Measurements from ENCODE around the gene FRMD4A.

The FRMD4A gene

DNA sequence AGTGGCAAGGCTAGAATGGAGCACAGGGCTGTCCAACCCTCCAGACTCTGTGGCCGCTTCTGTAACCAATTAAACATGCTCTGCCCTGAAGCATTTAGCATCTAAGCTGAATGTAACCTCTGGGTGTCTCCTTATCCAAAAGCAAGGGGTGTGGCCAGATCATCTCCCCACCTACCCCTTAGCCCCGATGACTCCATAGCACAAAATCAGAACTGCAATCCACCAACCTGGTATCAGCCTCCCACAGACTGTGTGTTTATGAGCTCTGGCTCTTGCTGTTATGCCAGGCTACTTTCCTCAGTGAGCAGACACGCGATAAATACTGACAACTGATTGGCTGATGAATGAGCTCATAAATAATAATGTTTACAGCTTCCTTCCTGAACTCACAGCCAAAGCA lies 3.2 kb downstream of the FRMD4A start:
- H3K9me3 Mint-ChIP-seq, result no peaks in the 10 kb centered on the region
- H3K36me3 Mint-ChIP-seq (ENCODE audit: low read depth), result no peaks in the 10 kb centered on the region
- no peaks in the 10 kb centered on the region for H3K4me1 Mint-ChIP-seq (ENCODE audit: low read depth)
- H3K27ac Mint-ChIP-seq, result no peak overlapping the region
- peaks cover 44% of the 10 kb centered on the region for H3K27me3 Mint-ChIP-seq (ENCODE audit: low read depth)
- no peak overlapping the region for H3K4me3 Mint-ChIP-seq

DNA sequence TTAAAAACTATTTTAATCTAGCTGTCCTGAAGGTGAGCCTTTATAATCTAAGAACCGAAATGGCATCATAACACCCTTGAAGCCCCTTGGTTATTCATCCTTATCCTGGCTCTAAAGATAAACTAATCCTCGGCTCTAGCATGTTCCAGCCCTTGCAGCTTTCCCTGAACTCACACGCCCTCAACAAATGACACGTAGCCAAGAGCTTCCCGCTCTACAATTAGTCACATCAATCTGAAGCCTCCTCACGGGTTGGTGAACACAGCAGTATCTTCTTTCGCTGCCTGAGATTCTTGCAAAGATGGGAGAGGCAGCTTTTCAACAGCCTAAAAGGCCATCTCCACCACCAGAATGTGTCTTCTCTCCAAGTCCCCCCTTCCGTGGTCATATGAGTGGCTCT lies 4.1 kb downstream of the FRMD4A start:
- H3K27ac Mint-ChIP-seq, result no peak overlapping the region
- peaks cover 39% of the 10 kb centered on the region for H3K27me3 Mint-ChIP-seq (ENCODE audit: low read depth)
- no peaks in the 10 kb centered on the region for H3K36me3 Mint-ChIP-seq (ENCODE audit: low read depth)
- no peak overlapping the region for H3K4me3 Mint-ChIP-seq
- no peaks in the 10 kb centered on the region for H3K9me3 Mint-ChIP-seq
- no peaks in the 10 kb centered on the region for H3K4me1 Mint-ChIP-seq (ENCODE audit: low read depth)

DNA sequence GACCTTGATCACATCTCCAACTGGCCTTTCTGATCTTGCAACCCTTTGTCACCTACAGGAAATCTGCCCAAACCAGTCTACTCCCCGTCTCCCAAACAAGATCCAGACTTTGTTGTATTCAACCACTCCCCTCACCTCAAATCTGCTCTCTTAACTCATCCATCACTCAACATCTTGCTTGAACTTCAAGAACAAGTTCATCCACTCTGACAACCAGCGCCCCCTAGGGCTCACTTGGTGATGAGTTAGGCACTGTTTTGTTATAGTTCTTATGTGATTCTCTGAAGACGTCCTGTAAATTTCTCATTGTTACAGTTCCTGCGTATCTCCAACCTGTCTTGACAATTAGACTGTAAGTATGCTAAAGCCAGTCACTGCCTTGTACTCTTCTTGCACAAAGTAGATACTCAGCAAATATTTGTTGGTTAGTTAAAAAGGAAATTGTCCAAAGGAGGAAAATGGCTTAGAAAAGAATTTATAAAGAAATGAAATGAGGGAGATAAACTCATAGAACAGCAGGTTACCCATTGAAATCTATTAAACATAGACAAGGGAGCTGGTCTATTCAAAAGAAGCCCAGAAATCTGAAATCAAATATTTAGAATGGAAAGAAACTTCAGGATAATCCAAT lies 5.3 kb downstream of the FRMD4A start:
- Mint-ChIP-seq H3K4me1 (ENCODE audit: low read depth) (no peaks in the 10 kb centered on the region), H3K27ac (no peak overlapping the region), H3K36me3 (ENCODE audit: low read depth) (no peaks in the 10 kb centered on the region), H3K9me3 (no peaks in the 10 kb centered on the region), H3K27me3 (ENCODE audit: low read depth) (peaks cover 36% of the 10 kb centered on the region), H3K4me3 (no peak overlapping the region)

DNA sequence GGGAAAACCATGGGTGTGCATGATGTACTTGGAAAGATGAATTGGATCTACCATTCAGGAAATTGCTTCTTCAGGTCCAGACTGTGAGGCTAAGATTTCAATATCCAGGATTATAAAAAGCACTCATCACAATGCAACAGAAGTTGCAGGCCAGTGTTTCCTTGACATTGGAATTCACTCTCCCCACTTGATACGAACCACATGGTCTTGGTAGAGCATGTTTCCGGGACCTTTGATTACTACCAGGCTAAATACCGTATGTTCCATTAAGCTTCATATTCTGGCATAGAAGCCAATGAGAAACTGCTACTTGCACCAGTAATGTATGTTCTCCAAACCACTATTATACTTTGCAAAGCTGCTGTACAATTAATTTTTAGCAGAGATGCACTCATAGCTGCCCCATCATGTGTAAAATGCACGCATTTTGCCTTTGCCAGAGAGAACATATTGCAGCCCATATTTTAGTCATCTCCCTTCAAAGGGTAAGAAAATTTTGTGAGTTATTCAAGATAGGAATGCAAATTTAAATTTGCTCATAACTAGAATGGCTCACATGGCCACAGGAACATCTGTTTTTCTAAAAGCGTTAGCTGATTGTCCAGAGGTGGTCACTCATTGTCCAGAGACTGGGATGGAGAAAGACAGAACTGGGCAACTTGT lies 8.1 kb downstream of the FRMD4A start:
- H3K4me1 Mint-ChIP-seq (ENCODE audit: low read depth), result no peaks in the 10 kb centered on the region
- peaks cover 29% of the 10 kb centered on the region for H3K27me3 Mint-ChIP-seq (ENCODE audit: low read depth)
- no peak overlapping the region for H3K27ac Mint-ChIP-seq
- H3K9me3 Mint-ChIP-seq, result no peaks in the 10 kb centered on the region
- H3K4me3 Mint-ChIP-seq, result no peak overlapping the region
- H3K36me3 Mint-ChIP-seq (ENCODE audit: low read depth), result no peaks in the 10 kb centered on the region

DNA sequence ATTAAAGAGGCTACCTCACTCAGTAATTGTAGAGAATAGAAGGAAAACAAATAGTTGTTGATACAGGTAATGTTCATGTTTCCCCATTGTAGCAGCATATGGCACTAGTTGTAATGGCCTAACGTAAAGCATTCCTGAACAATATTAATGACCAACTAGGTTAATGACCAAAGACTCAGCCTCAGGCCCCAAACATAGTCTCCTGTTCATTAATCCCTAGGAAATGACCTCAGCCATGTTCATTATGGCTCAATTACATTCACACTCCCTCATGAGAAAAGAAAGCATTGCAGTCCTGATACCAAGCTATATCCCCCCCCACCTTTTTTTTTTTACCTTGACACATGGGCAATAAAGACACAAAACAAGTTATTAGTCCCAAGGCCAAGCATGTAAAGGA lies 12.7 kb downstream of the FRMD4A start:
- Mint-ChIP-seq H3K27ac (no peak overlapping the region), H3K27me3 (ENCODE audit: low read depth) (peaks cover 29% of the 10 kb centered on the region), H3K9me3 (no peaks in the 10 kb centered on the region), H3K4me1 (ENCODE audit: low read depth) (no peaks in the 10 kb centered on the region), H3K4me3 (no peak overlapping the region), H3K36me3 (ENCODE audit: low read depth) (no peaks in the 10 kb centered on the region)

DNA sequence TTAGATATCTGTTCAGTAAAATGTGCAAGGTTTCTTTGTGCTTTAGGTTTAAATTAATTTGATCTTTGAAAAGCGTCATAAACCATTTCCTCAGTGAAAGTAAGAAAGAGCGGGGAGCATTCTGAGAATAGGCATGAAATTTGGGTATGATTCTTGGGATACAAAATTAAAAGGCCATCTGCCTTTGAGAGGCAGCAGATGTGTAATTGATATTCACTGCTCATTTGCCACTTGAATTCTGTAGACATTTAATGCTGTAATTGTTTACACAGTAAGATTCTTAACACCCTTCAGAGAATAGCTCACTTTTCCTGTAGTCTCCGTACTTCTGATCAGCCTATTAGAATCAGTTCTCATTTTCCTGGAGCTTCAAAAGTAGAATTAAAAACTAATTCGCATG lies 18.7 kb downstream of the FRMD4A start:
- H3K27ac Mint-ChIP-seq, result no peak overlapping the region
- no peaks in the 10 kb centered on the region for H3K9me3 Mint-ChIP-seq
- H3K36me3 Mint-ChIP-seq (ENCODE audit: low read depth), result no peaks in the 10 kb centered on the region
- no peaks in the 10 kb centered on the region for H3K4me1 Mint-ChIP-seq (ENCODE audit: low read depth)
- H3K27me3 Mint-ChIP-seq (ENCODE audit: low read depth), result peaks cover 32% of the 10 kb centered on the region
- no peak overlapping the region for H3K4me3 Mint-ChIP-seq

DNA sequence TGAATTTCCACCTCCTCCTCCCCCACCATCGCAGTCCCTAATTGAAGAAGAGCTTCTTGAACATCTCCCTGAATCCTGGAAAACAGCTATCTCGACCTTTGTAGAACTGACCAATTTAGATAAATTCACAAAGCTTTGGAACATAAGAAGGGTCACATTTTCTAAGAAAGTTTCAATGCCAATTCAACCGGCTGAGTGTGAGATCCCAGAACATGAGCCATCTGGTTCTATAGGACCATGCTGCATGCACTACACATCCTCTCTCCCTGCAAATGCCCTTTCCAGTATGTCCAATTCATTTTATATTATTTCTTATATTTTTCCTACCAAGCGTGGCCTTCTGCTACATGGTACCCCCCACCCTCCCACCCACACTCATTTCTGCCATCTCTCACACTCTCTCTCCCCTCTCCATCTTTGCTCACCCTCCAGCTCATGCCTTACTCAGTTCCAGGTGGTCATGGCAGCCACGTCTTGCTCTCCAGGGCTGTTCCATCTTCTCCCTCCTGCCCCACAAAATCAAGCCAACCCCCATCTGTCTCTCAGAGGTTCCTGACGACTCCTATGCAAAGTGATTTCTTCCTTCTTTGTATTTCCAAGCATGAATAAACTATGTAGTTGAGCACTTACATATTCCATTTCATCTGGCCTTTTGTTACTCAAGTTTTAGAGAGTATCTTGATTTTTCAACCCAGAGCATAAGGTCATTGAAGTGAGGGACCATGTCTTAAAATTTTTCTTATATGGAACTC lies 19.3 kb downstream of the FRMD4A start:
- Mint-ChIP-seq H3K36me3 (ENCODE audit: low read depth) (no peaks in the 10 kb centered on the region), H3K4me1 (ENCODE audit: low read depth) (no peaks in the 10 kb centered on the region), H3K27me3 (ENCODE audit: low read depth) (peaks cover 30% of the 10 kb centered on the region), H3K4me3 (no peak overlapping the region), H3K9me3 (no peaks in the 10 kb centered on the region), H3K27ac (no peak overlapping the region)

DNA sequence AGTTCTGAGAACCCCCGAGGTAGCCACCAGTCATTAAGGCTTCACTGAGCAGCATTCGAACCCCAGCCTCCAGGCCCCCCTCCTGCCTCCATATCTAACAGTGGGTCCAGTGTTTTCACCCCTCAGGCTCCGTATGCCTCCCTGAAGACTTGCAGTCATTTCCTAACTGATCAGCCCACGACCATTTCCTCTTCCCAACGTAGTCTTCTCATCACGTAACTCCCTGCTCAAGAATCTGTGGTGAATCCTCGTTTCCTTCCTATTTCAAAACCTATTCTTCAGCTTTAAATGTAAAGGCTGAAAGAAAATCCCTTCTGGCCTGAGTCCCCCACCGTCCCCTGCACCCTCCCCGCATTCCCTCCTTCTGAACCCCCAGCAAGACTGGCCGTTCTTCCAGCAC lies 21.1 kb downstream of the FRMD4A start:
- no peaks in the 10 kb centered on the region for H3K9me3 Mint-ChIP-seq
- H3K4me3 Mint-ChIP-seq, result no peak overlapping the region
- no peaks in the 10 kb centered on the region for H3K4me1 Mint-ChIP-seq (ENCODE audit: low read depth)
- no peaks in the 10 kb centered on the region for H3K36me3 Mint-ChIP-seq (ENCODE audit: low read depth)
- no peak overlapping the region for H3K27ac Mint-ChIP-seq
- H3K27me3 Mint-ChIP-seq (ENCODE audit: low read depth), result peaks cover 20% of the 10 kb centered on the region

DNA sequence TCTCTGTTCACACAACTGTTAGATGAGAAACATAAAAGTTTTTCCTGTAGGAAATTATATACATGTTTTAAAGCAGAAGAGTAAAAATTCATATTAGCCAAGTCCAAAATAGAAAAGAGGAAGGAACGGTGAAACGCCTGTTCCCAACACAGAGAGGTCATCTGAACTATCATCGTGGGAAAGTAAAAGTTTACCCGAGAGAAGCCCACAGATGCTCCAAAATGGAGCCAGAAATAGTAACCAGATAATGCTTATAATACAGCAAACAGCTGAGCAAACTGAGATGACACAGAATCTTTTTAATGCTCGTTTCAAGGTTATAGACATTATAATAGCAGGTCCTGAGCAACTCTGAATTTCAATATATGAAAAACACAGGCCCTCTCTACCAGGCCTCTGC lies 24.5 kb downstream of the FRMD4A start:
- H3K4me3 Mint-ChIP-seq, result no peak overlapping the region
- no peaks in the 10 kb centered on the region for H3K9me3 Mint-ChIP-seq
- peaks cover 17% of the 10 kb centered on the region for H3K27me3 Mint-ChIP-seq (ENCODE audit: low read depth)
- H3K27ac Mint-ChIP-seq, result no peak overlapping the region
- no peaks in the 10 kb centered on the region for H3K36me3 Mint-ChIP-seq (ENCODE audit: low read depth)
- no peaks in the 10 kb centered on the region for H3K4me1 Mint-ChIP-seq (ENCODE audit: low read depth)

DNA sequence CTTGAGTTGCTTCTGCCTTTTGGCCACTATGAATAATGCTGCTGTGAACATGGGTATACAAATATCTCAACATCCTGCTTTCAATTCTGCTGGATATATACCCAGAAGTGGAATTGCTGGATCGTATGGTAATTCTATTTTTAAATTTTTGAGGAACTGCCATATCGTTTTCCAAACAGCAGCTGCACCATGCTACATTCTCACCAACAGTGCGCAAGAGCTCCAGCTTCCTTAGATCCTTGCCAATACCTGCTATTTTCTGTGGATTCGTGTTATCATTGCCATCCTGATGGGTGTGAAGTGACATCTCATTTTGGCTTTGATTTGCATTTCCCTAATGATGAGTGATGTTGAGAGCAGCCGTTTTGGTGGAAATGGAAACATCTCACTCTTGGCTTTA lies 26.7 kb downstream of the FRMD4A start:
- no peaks in the 10 kb centered on the region for H3K36me3 Mint-ChIP-seq (ENCODE audit: low read depth)
- peaks cover 11% of the 10 kb centered on the region for H3K27me3 Mint-ChIP-seq (ENCODE audit: low read depth)
- H3K4me1 Mint-ChIP-seq (ENCODE audit: low read depth), result no peaks in the 10 kb centered on the region
- no peaks in the 10 kb centered on the region for H3K9me3 Mint-ChIP-seq
- no peak overlapping the region for H3K27ac Mint-ChIP-seq
- no peak overlapping the region for H3K4me3 Mint-ChIP-seq

DNA sequence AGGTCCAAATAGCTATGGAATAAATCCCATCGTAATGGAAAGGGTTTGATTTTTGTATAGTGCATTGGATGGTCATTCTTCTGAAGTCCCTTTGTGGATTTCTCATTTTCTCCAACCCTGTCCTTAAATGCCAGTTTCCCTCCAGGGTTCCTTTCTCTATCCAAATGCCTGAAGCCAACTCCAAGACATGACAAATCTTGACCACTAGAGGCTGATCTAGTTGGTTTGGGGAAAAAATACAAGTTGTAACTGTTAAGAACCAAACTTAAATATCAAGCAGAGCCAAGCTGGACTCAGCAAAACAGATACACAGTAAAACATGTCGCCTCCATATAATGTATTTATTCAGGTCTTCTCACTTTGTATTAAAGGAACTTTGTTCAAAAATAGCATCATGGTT lies 28.7 kb downstream of the FRMD4A start:
- Mint-ChIP-seq H3K4me3 (no peak overlapping the region), H3K27ac (no peak overlapping the region), H3K36me3 (ENCODE audit: low read depth) (no peaks in the 10 kb centered on the region), H3K4me1 (ENCODE audit: low read depth) (no peaks in the 10 kb centered on the region), H3K27me3 (ENCODE audit: low read depth) (peaks cover 7% of the 10 kb centered on the region), H3K9me3 (no peaks in the 10 kb centered on the region)

DNA sequence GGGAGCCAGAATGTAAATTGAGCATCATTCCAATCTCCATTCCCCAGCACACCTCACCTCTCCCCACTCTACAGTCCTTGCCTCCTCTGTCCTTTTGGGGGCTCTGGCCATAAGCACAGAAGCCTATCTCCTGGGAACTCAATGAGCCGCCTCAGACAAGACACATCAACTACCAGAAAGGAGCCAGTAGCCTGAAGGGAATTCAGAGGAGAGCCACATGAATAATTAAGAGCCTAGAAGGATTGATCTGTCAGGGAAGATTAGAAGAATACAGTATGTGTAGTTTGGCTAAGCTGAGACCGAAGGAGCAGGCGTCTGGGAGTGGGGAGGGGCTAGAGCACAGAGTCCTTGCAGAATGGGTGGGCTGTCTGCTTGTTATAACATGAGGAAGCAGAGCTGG lies 31.2 kb downstream of the FRMD4A start:
- no peaks in the 10 kb centered on the region for H3K36me3 Mint-ChIP-seq (ENCODE audit: low read depth)
- no peak overlapping the region for H3K4me3 Mint-ChIP-seq
- H3K9me3 Mint-ChIP-seq, result no peaks in the 10 kb centered on the region
- H3K27me3 Mint-ChIP-seq (ENCODE audit: low read depth), result peaks cover 3% of the 10 kb centered on the region
- H3K4me1 Mint-ChIP-seq (ENCODE audit: low read depth), result no peaks in the 10 kb centered on the region
- no peak overlapping the region for H3K27ac Mint-ChIP-seq

DNA sequence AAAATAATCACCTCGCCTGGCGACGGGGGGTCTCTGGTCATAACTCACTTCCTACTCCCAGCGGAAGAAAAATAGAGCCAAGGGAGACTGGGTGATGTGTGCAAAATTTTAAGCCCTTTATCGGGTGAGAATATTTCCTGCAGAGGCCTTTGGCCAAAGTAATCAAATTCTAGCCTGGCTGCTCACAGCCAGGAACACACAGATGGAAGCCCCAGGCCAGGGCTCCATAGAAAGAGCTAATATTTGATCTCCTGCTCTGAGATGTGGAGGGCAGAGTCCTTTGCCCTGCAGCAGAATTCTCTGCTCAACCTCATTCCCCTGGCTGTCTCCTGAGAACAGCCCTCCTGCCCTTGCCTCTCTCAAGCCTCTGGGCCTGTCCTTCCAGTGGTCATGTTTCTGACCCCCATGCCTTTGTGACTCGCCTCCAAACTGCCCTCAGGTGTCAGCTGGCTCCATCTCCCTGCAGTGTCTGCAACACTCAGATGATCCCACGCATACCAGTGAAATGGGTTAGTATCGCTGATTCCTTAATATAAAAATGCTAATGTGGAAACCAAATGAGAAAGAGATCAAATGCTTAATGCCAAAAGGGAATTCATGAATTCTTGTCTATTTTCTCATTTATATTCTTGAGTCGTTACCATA lies 34.5 kb downstream of the FRMD4A start:
- no peaks in the 10 kb centered on the region for H3K36me3 Mint-ChIP-seq (ENCODE audit: low read depth)
- peaks cover 5% of the 10 kb centered on the region for H3K9me3 Mint-ChIP-seq
- no peaks in the 10 kb centered on the region for H3K4me1 Mint-ChIP-seq (ENCODE audit: low read depth)
- H3K4me3 Mint-ChIP-seq, result no peak overlapping the region
- H3K27me3 Mint-ChIP-seq (ENCODE audit: low read depth), result peaks cover 3% of the 10 kb centered on the region
- no peak overlapping the region for H3K27ac Mint-ChIP-seq

DNA sequence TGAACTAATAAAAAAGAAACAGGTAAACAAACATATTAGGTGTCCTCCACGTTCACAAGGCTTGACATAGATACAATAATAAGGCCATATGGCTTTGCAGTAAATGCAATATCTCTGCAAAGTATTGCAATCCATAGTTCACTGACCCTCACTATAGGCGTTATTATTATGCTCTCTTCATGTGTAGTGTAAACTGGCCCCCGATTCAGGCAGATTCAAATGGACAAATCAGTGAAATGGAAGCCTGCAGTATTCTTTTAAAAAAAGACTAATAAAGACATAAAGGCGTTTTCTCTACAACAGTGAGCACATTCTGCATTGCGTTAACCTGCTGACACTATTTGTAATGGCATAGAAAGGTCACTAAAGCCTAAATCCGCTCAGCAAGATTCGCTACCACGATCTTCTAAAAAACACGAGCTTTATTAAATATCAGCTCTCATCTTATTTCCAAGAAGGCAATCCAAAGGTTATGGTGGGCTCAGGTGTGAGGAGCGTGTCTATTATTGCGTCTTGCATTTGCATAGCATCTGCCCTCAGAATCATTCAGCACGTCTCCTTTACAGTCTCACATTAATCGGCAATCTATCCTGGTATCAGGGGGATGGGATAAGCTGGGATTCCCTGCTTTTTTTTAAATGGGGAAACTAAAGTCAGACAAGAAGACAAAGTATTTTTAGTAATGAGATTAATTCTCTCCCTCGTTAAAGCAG lies 36.2 kb downstream of the FRMD4A start:
- Mint-ChIP-seq H3K4me3 (no peak overlapping the region), H3K36me3 (ENCODE audit: low read depth) (no peaks in the 10 kb centered on the region), H3K4me1 (ENCODE audit: low read depth) (no peaks in the 10 kb centered on the region), H3K27ac (no peak overlapping the region), H3K27me3 (ENCODE audit: low read depth) (peaks cover 3% of the 10 kb centered on the region), H3K9me3 (peaks cover 17% of the 10 kb centered on the region)

All from T-helper 1 cell treated with Interleukin-12 subunit alpha and Interleukin-12 subunit beta and Interleukin-4 antibody, amounts not matched to agents 30 μg/mL and 1 μg/mL, for 36 hours (primary cell).